ENCODE data around the gene SERINC3.

GRCh38 chr20:44489931-44490330 is 31.9 kb downstream of the SERINC3 start:
- TF ChIP-seq, protein P1, sequence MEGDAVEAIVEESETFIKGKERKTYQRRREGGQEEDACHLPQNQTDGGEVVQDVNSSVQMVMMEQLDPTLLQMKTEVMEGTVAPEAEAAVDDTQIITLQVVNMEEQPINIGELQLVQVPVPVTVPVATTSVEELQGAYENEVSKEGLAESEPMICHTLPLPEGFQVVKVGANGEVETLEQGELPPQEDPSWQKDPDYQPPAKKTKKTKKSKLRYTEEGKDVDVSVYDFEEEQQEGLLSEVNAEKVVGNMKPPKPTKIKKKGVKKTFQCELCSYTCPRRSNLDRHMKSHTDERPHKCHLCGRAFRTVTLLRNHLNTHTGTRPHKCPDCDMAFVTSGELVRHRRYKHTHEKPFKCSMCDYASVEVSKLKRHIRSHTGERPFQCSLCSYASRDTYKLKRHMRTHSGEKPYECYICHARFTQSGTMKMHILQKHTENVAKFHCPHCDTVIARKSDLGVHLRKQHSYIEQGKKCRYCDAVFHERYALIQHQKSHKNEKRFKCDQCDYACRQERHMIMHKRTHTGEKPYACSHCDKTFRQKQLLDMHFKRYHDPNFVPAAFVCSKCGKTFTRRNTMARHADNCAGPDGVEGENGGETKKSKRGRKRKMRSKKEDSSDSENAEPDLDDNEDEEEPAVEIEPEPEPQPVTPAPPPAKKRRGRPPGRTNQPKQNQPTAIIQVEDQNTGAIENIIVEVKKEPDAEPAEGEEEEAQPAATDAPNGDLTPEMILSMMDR (conservative IDR thresholded peaks at IDR 0.05), result no peak
- no peak for TF ChIP-seq ZFX (IDR thresholded peaks at IDR 0.05)
